WERI-Rb-1 (cell line): ENCODE measurements around the gene CDC42SE2.
A peak's percentile ranks its signal among the peaks of the same experiment; 100 is the strongest.
"Not testable (repeated sequence)": the region's sequence is repeated elsewhere in the genome, so short reads cannot be mapped to it uniquely, and the experiment has no call there.

ENCODE experiments used
- DNase-seq: peaks from one replicate; pipeline ENCODE4 v3.0.0-alpha.2; 2020
- H3K27ac ChIP-seq: fragments of 250-450 bp; sonication (Bioruptor Pico); 2 replicates; pipeline ENCODE4 v1.5.1; 2020; ENCODE audit warnings: mild to moderate bottlenecking, moderate library complexity
- H3K27me3 ChIP-seq: fragments of 250-450 bp; sonication (Bioruptor Pico); 2 replicates; pipeline ENCODE4 v1.5.1; 2021; ENCODE audit warnings: mild to moderate bottlenecking, low read depth, moderate library complexity; ENCODE audit not compliant: insufficient read depth, severe bottlenecking
- H3K36me3 ChIP-seq: fragments of 250-450 bp; sonication (Bioruptor Pico); 2 replicates; pipeline ENCODE4 v1.5.1; 2020; ENCODE audit warnings: mild to moderate bottlenecking, moderate library complexity
- H3K4me3 ChIP-seq: 2 replicates; pipeline ENCODE4 v1.5.1; 2011; ENCODE audit warnings: low read depth, mild to moderate bottlenecking, control low read depth, low read length
- H3K9me3 ChIP-seq: fragments of 250-450 bp; sonication (Bioruptor Pico); 2 replicates; pipeline ENCODE4 v1.5.1; 2021; ENCODE audit warnings: mild to moderate bottlenecking, moderate library complexity; ENCODE audit not compliant: severe bottlenecking
- CTCF ChIP-seq: IDR thresholded peaks from 2 replicates; pipeline ENCODE4 v1.5.1; 2011; ENCODE audit warnings: low read depth, mild to moderate bottlenecking, control low read depth, inconsistent platforms, low read length

Gene CDC42SE2

GRCh38 chr5:131305138-131305689, 41.4 kb downstream of the CDC42SE2 start:
- Histone ChIP-seq H3K27me3 (no peaks in the 10 kb centered on the region), H3K9me3 (no peaks in the 10 kb centered on the region), H3K36me3 (no peaks in the 10 kb centered on the region)

GRCh38 chr5:131305906-131306305, 42.1 kb downstream of the CDC42SE2 start:
- Histone ChIP-seq H3K4me3 (no peak overlapping the region), H3K27ac (no peak overlapping the region), H3K9me3 (no peaks in the 10 kb centered on the region), H3K27me3 (no peaks in the 10 kb centered on the region), H3K36me3 (no peaks in the 10 kb centered on the region)
- TF ChIP-seq CTCF = no peak
- no peak for DNase-seq

More at GRCh38 chr5:131305138-131305689, 41.4 kb downstream of the CDC42SE2 start:
- Histone ChIP-seq H3K27ac (no peak overlapping the region), H3K4me3 (no peak overlapping the region)
- no peak for TF ChIP-seq CTCF
- no peak for DNase-seq

- not testable (repeated sequence) for H3K4me3 ChIP-seq, H3K27ac ChIP-seq, H3K27me3 ChIP-seq, H3K36me3 ChIP-seq, H3K9me3 ChIP-seq
- DNase-seq = peak; percentile 26
These were observed 48.5 kb downstream of the CDC42SE2 start for GRCh38 chr5:131312235-131312772.

- DNase-seq = no peak
- H3K27ac ChIP-seq = no peak overlapping the region
- TF ChIP-seq CTCF = no peak
- H3K36me3 ChIP-seq = 0 out of 2 replicates have a peak, but pooled peaks cover 2% of the 10 kb centered on the region
- no peaks in the 10 kb centered on the region for H3K27me3 ChIP-seq
- no peaks in the 10 kb centered on the region for H3K9me3 ChIP-seq
- no peak overlapping the region for H3K4me3 ChIP-seq
These were observed 52.2 kb downstream of the CDC42SE2 start for GRCh38 chr5:131316026-131316425.

- Histone ChIP-seq H3K27me3 (no peaks in the 10 kb centered on the region), H3K4me3 (no peak overlapping the region), H3K9me3 (no peaks in the 10 kb centered on the region), H3K36me3 (0 out of 2 replicates have a peak, but pooled peaks cover 2% of the 10 kb centered on the region), H3K27ac (no peak overlapping the region)
- TF ChIP-seq CTCF = no peak
- DNase-seq = no peak
These were observed 53.0 kb downstream of the CDC42SE2 start for GRCh38 chr5:131316822-131317221.

- no peaks in the 10 kb centered on the region for H3K27me3 ChIP-seq
- no peak overlapping the region for H3K4me3 ChIP-seq
- no peak for DNase-seq
- peaks cover 2% of the 10 kb centered on the region; the same call in 1 of the 2 replicates for H3K36me3 ChIP-seq
- H3K27ac ChIP-seq = no peak overlapping the region
- TF ChIP-seq CTCF = no peak
- H3K9me3 ChIP-seq = no peaks in the 10 kb centered on the region
These were observed 54.6 kb downstream of the CDC42SE2 start for GRCh38 chr5:131318455-131318854.
